Ovary (tissue), 9 donors: ENCODE data around the gene GUCY2D. TPM values are rescaled to one million over a fixed set of nuclear protein-coding genes. Genes with fewer than 3 reads are reported as not detected.

ENCODE experiments used
- DNase-seq, 5 donors: peaks; one replicate each; pipeline ENCODE4 v3.0.0-alpha.2; 2019 to 2020
- H3K27ac ChIP-seq, 2 donors: fragments of 200-600 bp; one replicate each; pipeline versions ENCODE4 v1.5.1 to v1.8.0; 2019 to 2022
- H3K27me3 ChIP-seq: fragments of 200-600 bp; one replicate; pipeline ENCODE4 v1.8.0; 2022
- H3K36me3 ChIP-seq: fragments of 200-600 bp; sonication (generic); one replicate; pipeline ENCODE4 v1.5.1; 2019
- H3K4me1 ChIP-seq: one replicate; pipeline ENCODE4 v1.8.1; 2013; ENCODE audit warnings: mild to moderate bottlenecking, moderate library complexity; ENCODE audit not compliant: insufficient read depth
- H3K4me3 ChIP-seq: fragments of 200-600 bp; sonication (generic); one replicate; pipeline ENCODE4 v1.5.1; 2017
- H3K9me3 ChIP-seq, 2 donors: fragments of 200-600 bp in 1 of 2; sonication (generic) in 1 of 2; one replicate each; pipeline versions ENCODE4 v1.5.1 to v1.8.1; 2013 to 2019; ENCODE audit warnings: mild to moderate bottlenecking in 1 of 2, moderate library complexity in 1 of 2
- EP300 ChIP-seq: sonication (generic); formaldehyde crosslinking; IDR thresholded peaks from one replicate; pipeline ENCODE4 v1.6.1; 2017; ENCODE audit warnings: antibody characterized with exemption
- POLR2A ChIP-seq: fragments of 450-650 bp; IDR thresholded peaks from one replicate; pipeline ENCODE4 v1.6.1; 2017; ENCODE audit warnings: antibody characterized with exemption, mild to moderate bottlenecking, moderate library complexity
- WGBS, 3 donors: extraction: QIAGEN DNeasy Blood & Tissue Kit in 1 of 3; methylation state at CpG; one replicate each; pipeline versions ENCODE4 v1.1.5 to v1.1.7; 2013 to 2017; 5-methylcytosine and 5-hydroxymethylcytosine counted together
- intact Hi-C, 4 donors: fragments of 100-400 bp; cut with DNase I; formaldehyde crosslinking; loops; one replicate each; pipeline versions ENCODE4 v1.11.0 to v1.15.1; 2022 to 2023
- polyA plus RNA-seq, 2 donors: library from polyadenylated mRNA; stranded (reverse); fragments of 200-250 nt in 1 of 2; fragments of 350-450 nt in 1 of 2; fragmentation: Illumina TruSeq in 1 of 2; extraction: RNeasy Lipid Tissue Mini Kit (QIAGEN cat#74804) in 1 of 2; gene quantifications; one replicate each; pipeline ENCODE4 v1.2.3, GENCODE V29; 2013 to 2014
- total RNA-seq, 7 donors: library from RNA; depleted of rRNA in 2 of 7; stranded (reverse); fragments of >200 nt in 2 of 7; fragmentation: NEBNext Ultra II Directional in 3 of 7; extraction: Animal tissue kit (Norgen Biotek cat#: 25700) in 3 of 7; gene quantifications; one replicate each; pipeline versions ENCODE4 v1.1.0 to v1.2.4, GENCODE V29; 2016 to 2023
- TF ChIP-seq, protein P1 (sequence below), 3 donors: fragments of 450-650 bp in 2 of 3; fragments of 200-600 bp in 1 of 3; IDR thresholded peaks; one replicate each; pipeline versions ENCODE4 v1.5.1 to v1.8.0; 2016 to 2022; ENCODE audit warnings: antibody characterized with exemption in 3 of 3, mild to moderate bottlenecking in 1 of 3
- donor health status: DM: no; HTN: no; CAD: no; lungs with moderate emphysema.
- donor health status: DM: no; HTN: no; CAD: no.
- donor health status: Bipolar disorder and iron deficiency.
- donor health status: DM: yes; HTN: yes; CAD: no.
- donor health status: DM: no; HTN: no; CAD: no.
- donor health status: DM: yes; HTN: yes; CAD: no.

Gene GUCY2D
- total and polyA plus RNA-seq, 9 donors = 0.05 to 0.42 (median 0.10) TPM; not detected in 6

GRCh38 chr17:8014558-8014850 lies 12.1 kb downstream of the GUCY2D start:
- Histone ChIP-seq H3K27ac (no peak overlapping the region), H3K4me3 (no peak overlapping the region), H3K9me3 (no peaks in the 10 kb centered on the region), H3K27me3 (no peaks in the 10 kb centered on the region), H3K36me3 (no peaks in the 10 kb centered on the region), H3K4me1 (peaks cover 5% of the 10 kb centered on the region)
- intact Hi-C loops = no loop called here
- 89 to 92% (median 91%) methylated on average over 9 of the region's 9 CpGs for WGBS, 3 donors
- no peak for DNase-seq
- TF ChIP-seq EP300 (no peak), POLR2A (no peak)
- TF ChIP-seq, protein P1, sequence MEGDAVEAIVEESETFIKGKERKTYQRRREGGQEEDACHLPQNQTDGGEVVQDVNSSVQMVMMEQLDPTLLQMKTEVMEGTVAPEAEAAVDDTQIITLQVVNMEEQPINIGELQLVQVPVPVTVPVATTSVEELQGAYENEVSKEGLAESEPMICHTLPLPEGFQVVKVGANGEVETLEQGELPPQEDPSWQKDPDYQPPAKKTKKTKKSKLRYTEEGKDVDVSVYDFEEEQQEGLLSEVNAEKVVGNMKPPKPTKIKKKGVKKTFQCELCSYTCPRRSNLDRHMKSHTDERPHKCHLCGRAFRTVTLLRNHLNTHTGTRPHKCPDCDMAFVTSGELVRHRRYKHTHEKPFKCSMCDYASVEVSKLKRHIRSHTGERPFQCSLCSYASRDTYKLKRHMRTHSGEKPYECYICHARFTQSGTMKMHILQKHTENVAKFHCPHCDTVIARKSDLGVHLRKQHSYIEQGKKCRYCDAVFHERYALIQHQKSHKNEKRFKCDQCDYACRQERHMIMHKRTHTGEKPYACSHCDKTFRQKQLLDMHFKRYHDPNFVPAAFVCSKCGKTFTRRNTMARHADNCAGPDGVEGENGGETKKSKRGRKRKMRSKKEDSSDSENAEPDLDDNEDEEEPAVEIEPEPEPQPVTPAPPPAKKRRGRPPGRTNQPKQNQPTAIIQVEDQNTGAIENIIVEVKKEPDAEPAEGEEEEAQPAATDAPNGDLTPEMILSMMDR (IDR thresholded peaks at IDR 0.05) = no peak

DNA sequence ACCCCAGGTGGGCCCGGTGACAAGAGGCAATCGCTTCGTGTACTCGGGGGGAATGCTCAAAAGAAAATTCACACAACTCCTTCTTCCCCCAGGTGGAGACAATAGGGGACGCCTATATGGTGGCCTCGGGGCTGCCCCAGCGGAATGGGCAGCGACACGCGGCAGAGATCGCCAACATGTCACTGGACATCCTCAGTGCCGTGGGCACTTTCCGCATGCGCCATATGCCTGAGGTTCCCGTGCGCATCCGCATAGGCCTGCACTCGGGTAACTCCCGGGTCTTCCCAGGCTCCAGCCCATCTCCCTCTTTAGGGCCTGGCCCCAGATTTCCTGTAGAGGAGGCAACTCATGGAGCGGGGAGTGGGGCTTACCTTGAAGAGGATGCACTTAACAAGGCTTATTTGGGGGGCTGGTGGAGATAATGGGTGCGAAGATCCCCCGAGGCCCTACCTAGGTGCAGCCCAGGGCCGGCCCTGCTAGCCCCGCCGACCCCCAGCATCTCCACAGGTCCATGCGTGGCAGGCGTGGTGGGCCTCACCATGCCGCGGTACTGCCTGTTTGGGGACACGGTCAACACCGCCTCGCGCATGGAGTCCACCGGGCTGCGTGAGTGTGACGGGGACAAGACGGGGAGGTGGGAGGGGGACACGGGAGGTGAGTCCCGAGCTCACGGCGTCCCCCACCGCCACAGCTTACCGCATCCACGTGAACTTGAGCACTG lies 13.0 kb downstream of the GUCY2D start:
- no peaks in the 10 kb centered on the region for H3K36me3 ChIP-seq
- no peak for DNase-seq
- H3K9me3 ChIP-seq = no peaks in the 10 kb centered on the region
- H3K27me3 ChIP-seq = no peaks in the 10 kb centered on the region
- H3K4me3 ChIP-seq = no peak overlapping the region
- TF ChIP-seq, protein P1 (IDR thresholded peaks at IDR 0.05) = no peak
- TF ChIP-seq POLR2A = no peak
- intact Hi-C loops = no loop called here
- 68 to 77% (median 76%) methylated on average over 29 to 44 of the region's 44 CpGs for WGBS, 3 donors
- H3K4me1 ChIP-seq = peaks cover 5% of the 10 kb centered on the region
- H3K27ac ChIP-seq = no peak overlapping the region

DNA sequence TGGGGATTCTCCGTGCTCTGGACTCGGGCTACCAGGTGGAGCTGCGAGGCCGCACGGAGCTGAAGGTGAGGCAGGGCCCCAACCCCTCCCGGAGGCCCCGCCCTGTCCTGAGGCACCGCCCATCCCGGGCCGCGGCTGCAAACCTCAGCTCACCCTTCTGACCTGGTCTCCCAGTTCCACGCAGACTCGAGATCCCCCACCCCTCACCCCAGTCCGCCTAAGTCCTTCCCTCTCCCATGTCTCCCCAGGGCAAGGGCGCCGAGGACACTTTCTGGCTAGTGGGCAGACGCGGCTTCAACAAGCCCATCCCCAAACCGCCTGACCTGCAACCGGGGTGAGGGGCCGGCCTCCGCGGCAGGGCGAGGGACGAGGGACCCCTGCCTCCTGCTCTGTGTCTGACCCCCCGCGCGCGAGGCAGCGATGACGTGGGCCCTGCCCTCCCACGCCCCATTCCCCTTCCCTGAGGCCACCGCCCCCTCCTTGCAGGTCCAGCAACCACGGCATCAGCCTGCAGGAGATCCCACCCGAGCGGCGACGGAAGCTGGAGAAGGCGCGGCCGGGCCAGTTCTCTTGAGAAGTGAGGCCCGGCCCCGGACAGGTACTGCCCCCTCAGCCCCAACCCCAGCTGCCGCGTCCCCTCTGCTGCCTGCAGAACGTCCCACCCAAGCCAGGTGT lies 13.7 kb downstream of the GUCY2D start:
- no peaks in the 10 kb centered on the region for H3K27me3 ChIP-seq
- WGBS, 3 donors = 1 to 4% (median 2%) methylated on average over 42 to 46 of the region's 46 CpGs

DNA sequence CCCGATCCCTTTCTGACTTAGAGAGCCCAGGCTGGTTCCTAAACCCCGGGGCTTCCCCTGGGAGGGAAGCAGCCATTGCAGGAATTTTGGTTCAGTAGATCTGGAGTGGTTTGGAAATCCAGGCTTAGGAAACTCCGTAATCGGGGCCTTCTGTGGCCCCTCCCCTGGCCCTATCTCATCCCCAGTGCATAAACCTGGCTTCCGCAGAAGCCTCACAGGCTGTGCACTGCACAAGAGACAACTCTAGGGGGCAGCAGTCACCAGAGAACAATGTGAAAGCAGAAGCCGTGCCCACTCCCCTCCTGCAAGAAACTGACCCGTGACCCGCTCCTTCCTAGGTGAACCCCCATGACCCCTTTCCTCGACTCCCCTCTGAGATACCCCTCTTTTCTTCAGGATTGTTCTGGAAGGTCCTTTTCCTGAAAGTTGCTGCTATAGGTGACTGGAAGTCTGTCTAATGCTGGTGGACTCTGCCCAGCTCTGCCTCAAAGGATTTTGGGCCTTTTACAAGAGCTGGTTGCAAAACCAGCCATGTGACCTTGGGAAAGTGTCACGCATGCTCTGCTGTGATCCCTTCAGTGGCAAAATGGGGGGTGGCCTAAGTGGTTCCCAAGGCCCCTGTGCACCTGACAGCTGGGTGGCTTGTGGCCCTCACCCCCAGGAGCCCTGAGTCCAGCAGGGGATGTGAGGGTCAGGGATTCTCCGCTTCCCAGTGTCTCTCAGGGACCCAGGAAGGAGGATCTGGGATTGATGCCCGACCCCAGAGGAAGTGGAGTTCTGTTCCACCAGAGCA lies 14.4 kb downstream of the GUCY2D start:
- no peaks in the 10 kb centered on the region for H3K36me3 ChIP-seq
- H3K27ac ChIP-seq = no peak overlapping the region
- 29 to 31% (median 30%) methylated on average over 12 of the region's 12 CpGs for WGBS, 3 donors
- intact Hi-C loops = no loop called here
- DNase-seq = no peak
- no peaks in the 10 kb centered on the region for H3K9me3 ChIP-seq
- H3K4me3 ChIP-seq = peak overlapping the region; percentile 7
- peaks cover 5% of the 10 kb centered on the region for H3K4me1 ChIP-seq
- no peak for TF ChIP-seq POLR2A
- TF ChIP-seq, protein P1 (IDR thresholded peaks at IDR 0.05) = no peak
- no peaks in the 10 kb centered on the region for H3K27me3 ChIP-seq

More for the DNA sequence above, 13.7 kb downstream of the GUCY2D start:
- peaks cover 5% of the 10 kb centered on the region for H3K4me1 ChIP-seq
- DNase-seq = peak in 2 of 5 donors; percentile 49 to 53
- H3K27ac ChIP-seq = no peak overlapping the region
- peak overlapping the region; percentile 7 for H3K4me3 ChIP-seq
- no peaks in the 10 kb centered on the region for H3K9me3 ChIP-seq
- TF ChIP-seq, protein P1 (IDR thresholded peaks at IDR 0.05) = no peak
- TF ChIP-seq POLR2A (no peak), EP300 (no peak)
- intact Hi-C loops = no loop called here
- no peaks in the 10 kb centered on the region for H3K36me3 ChIP-seq
